A549 (cell line): ENCODE results near the gene UBE2E3. TPM values are rescaled to one million over a fixed set of nuclear protein-coding genes. Genes with fewer than 3 reads are reported as not detected.

Experiments
- ATAC-seq, 2 experiments: fragments of 200-7000 bp in 1 of 2; fragments of >200 bp in 1 of 2; cut with Nextera tagmentation in 1 of 2; cut with Tn5 transposase in 1 of 2; 3 replicates each; pipeline versions ENCODE4 v1.8.0 to v1.9.1; 2018 to 2020; ENCODE audit warnings: mild to moderate bottlenecking in 1 of 2, moderate library complexity in 1 of 2
- CTCF ChIA-PET: fragments of 300-600 bp; sonication (Branson Sonifier 250); formaldehyde crosslinking; extraction: SDS; loops from one replicate; lab custom pipeline; 2021; ENCODE audit warnings: antibody characterized with exemption, inconsistent platforms; lab: Yijun Ruan, JAX
- POLR2A ChIA-PET: fragments of 350-600 bp; formaldehyde crosslinking; extraction: SDS; loops from one replicate; lab custom pipeline; 2021; ENCODE audit warnings: antibody characterized with exemption, inconsistent platforms; lab: Yijun Ruan, JAX
- DNase-seq, 2 experiments: peaks; one replicate each; pipeline versions ENCODE4 v3.0.0 to v3.0.0-alpha.2; 2011 to 2016; ENCODE audit warnings: low read depth in 1 of 2, low spot score in 1 of 2
- FAIRE-seq: peaks from 2 replicates; lab custom pipeline; 2011; peaks lifted over from hg19 to GRCh38; lab: Jason Lieb, UNC
- H3K27ac ChIP-seq, 2 experiments: fragments of >200 bp; sonication (Bioruptor Twin); formaldehyde crosslinking; 3 replicates each; pipeline ENCODE4 v1.5.1; 2016 to 2017
- H3K4me1 ChIP-seq: fragments of >200 bp; sonication (Bioruptor Twin); formaldehyde crosslinking; 3 replicates; pipeline ENCODE4 v1.6.1; 2016
- H3K4me2 ChIP-seq: fragments of >200 bp; sonication (Bioruptor Twin); formaldehyde crosslinking; 3 replicates; pipeline ENCODE4 v1.6.1; 2016
- H3K4me3 ChIP-seq: fragments of >200 bp; sonication (Bioruptor Twin); formaldehyde crosslinking; 3 replicates; pipeline ENCODE4 v1.5.1; 2016
- H3K9me3 ChIP-seq: fragments of >200 bp; sonication (Bioruptor Twin); formaldehyde crosslinking; 3 replicates; pipeline ENCODE4 v1.6.1; 2016
- ATOH8 ChIP-seq: fragments of 250-450 bp; sonication (Bioruptor Pico); IDR thresholded peaks from 2 replicates; pipeline ENCODE4 v1.5.0; 2020; ENCODE audit warnings: low read depth, mild to moderate bottlenecking, moderate library complexity
- CTCF ChIP-seq: fragments of >200 bp; sonication (Bioruptor Twin); formaldehyde crosslinking; IDR thresholded peaks from 3 replicates; pipeline ENCODE4 v1.5.1; 2016
- ESRRA ChIP-seq: fragments of 150-350 bp; IDR thresholded peaks from 2 replicates; pipeline ENCODE4 v1.6.1; 2014; ENCODE audit warnings: mild to moderate bottlenecking, low read length, borderline replicate concordance
- FOSL2 ChIP-seq, 2 experiments: fragments of 450-650 bp in 1 of 2; fragments of >200 bp in 1 of 2; sonication (Bioruptor Twin) in 1 of 2; formaldehyde crosslinking; IDR thresholded peaks; 2 replicates each; pipeline versions ENCODE4 v1.5.0 to v1.6.1; 2016 to 2020; ENCODE audit warnings: mild to moderate bottlenecking in 1 of 2, moderate library complexity in 1 of 2
- FOXS1 ChIP-seq: fragments of 250-450 bp; sonication (Bioruptor Pico); IDR thresholded peaks from 2 replicates; pipeline ENCODE4 v1.5.0; 2020; ENCODE audit warnings: mild to moderate bottlenecking, moderate library complexity
- GATA3 ChIP-seq: IDR thresholded peaks from 2 replicates; pipeline ENCODE4 v1.6.1; 2012; ENCODE audit warnings: borderline replicate concordance
- HOXA7 ChIP-seq: fragments of 250-450 bp; sonication (Bioruptor Pico); IDR thresholded peaks from 2 replicates; pipeline ENCODE4 v1.5.0; 2020; ENCODE audit warnings: mild to moderate bottlenecking, moderate library complexity
- JUNB ChIP-seq: fragments of >200 bp; sonication (Bioruptor Twin); formaldehyde crosslinking; IDR thresholded peaks from 2 replicates; pipeline ENCODE4 v1.6.1; 2016
- KDM1A ChIP-seq: fragments of 200-600 bp; sonication (generic); IDR thresholded peaks from 2 replicates; pipeline ENCODE4 v1.6.1; 2016; ENCODE audit warnings: low read depth, mild to moderate bottlenecking
- KDM5A ChIP-seq: fragments of 200-600 bp; sonication (generic); IDR thresholded peaks from 2 replicates; pipeline ENCODE4 v1.6.1; 2016; ENCODE audit warnings: antibody characterized with exemption, mild to moderate bottlenecking
- MAX ChIP-seq: IDR thresholded peaks from 2 replicates; pipeline ENCODE4 v1.6.1; 2012
- MAZ ChIP-seq: fragments of 150-350 bp; IDR thresholded peaks from 2 replicates; pipeline ENCODE4 v1.6.1; 2014; ENCODE audit warnings: antibody characterized with exemption, low read depth, low read length, borderline replicate concordance
- MYC ChIP-seq: IDR thresholded peaks from 2 replicates; pipeline ENCODE4 v1.6.1; 2012; ENCODE audit warnings: mild to moderate bottlenecking, inconsistent platforms, low read length, improper control_type of control experiment, borderline replicate concordance
- NFE2L2 ChIP-seq: fragments of 150-350 bp; conservative IDR thresholded peaks from 2 replicates; pipeline ENCODE4 v1.6.1; 2014; ENCODE audit warnings: low read length
- NPAS2 ChIP-seq: fragments of 250-450 bp; sonication (Bioruptor Pico); IDR thresholded peaks from 2 replicates; pipeline ENCODE4 v1.8.0; 2022; ENCODE audit warnings: mild to moderate bottlenecking, moderate library complexity, borderline replicate concordance
- PBX3 ChIP-seq: IDR thresholded peaks from 2 replicates; pipeline ENCODE4 v1.6.1; 2012
- RAD21 ChIP-seq, 2 experiments: fragments of >200 bp in 1 of 2; sonication (Bioruptor Twin) in 1 of 2; formaldehyde crosslinking in 1 of 2; IDR thresholded peaks in 1 of 2; conservative IDR thresholded peaks in 1 of 2; 2 replicates in 1 of 2; 3 replicates in 1 of 2; pipeline ENCODE4 v1.6.1; 2012 to 2018; ENCODE audit warnings: inconsistent platforms in 1 of 2
- RARB ChIP-seq: fragments of 250-450 bp; sonication (Bioruptor Pico); IDR thresholded peaks from 2 replicates; pipeline ENCODE4 v1.8.0; 2021; ENCODE audit warnings: mild to moderate bottlenecking, moderate library complexity
- REST ChIP-seq: fragments of 200-600 bp; sonication (generic); IDR thresholded peaks from 2 replicates; pipeline ENCODE4 v1.6.1; 2016; ENCODE audit warnings: antibody characterized with exemption, mild to moderate bottlenecking, moderate library complexity
- RFX5 ChIP-seq: fragments of 450-650 bp; IDR thresholded peaks from 2 replicates; pipeline ENCODE4 v1.7.1; 2014; ENCODE audit warnings: antibody characterized with exemption, mild to moderate bottlenecking, moderate library complexity
- RNF2 ChIP-seq: fragments of 200-600 bp; sonication (generic); IDR thresholded peaks from 2 replicates; pipeline ENCODE4 v1.6.1; 2016; ENCODE audit warnings: low read depth, mild to moderate bottlenecking, antibody characterized with exemption, moderate library complexity, borderline replicate concordance
- SMC3 ChIP-seq: fragments of >200 bp; sonication (Bioruptor Twin); formaldehyde crosslinking; IDR thresholded peaks from 3 replicates; pipeline ENCODE4 v1.6.1; 2018; ENCODE audit warnings: inconsistent platforms
- TP53 ChIP-seq: fragments of 250-450 bp; sonication (Bioruptor Pico); IDR thresholded peaks from 2 replicates; pipeline ENCODE4 v1.5.0; 2021; ENCODE audit warnings: mild to moderate bottlenecking, moderate library complexity
- ZC3H11A ChIP-seq: fragments of 450-650 bp; IDR thresholded peaks from 2 replicates; pipeline ENCODE4 v1.6.1; 2014; ENCODE audit warnings: antibody characterized with exemption, mild to moderate bottlenecking
- ZSCAN20 ChIP-seq: fragments of 250-450 bp; sonication (Bioruptor Pico); IDR thresholded peaks from 2 replicates; pipeline ENCODE4 v1.8.0; 2022; ENCODE audit warnings: mild to moderate bottlenecking, moderate library complexity
- WGBS: methylation state at CpG from one replicate; pipeline ENCODE4 v1.1.6; 2017; ENCODE audit errors: missing lambda C conversion rate; 5-methylcytosine and 5-hydroxymethylcytosine counted together
- polyA plus RNA-seq, 4 experiments: library from polyadenylated mRNA; depleted of rRNA in 3 of 4; stranded (reverse); fragments of >200 nt; fragmentation: RNase III in 1 of 4; extraction: RNeasy Plus Mini Kit Qiagen cat#74134 plus additional on column Dnase treatment in 1 of 4; gene quantifications; 2 replicates in 3 of 4; 3 replicates in 1 of 4; pipeline ENCODE4 v1.2.3, GENCODE V29; 2011 to 2017

Gene UBE2E3
- polyA plus RNA-seq, 2 of the 4 experiments (the other 2 are of a cell fraction): 54.0 to 70.6 TPM

- DNase-seq (peak; percentile 7 to 65), ATAC-seq (peak; percentile 90 to 92), FAIRE-seq (no peak)
- no peak for TF ChIP-seq NPAS2
- peak; percentile 83; the same call in 1 of the 2 replicates for TF ChIP-seq RARB
- TF ChIP-seq ZSCAN20 (CRISPR knock-in tag): no peak
- TF ChIP-seq FOSL2 (IDR thresholded peaks at IDR 0.05): peak; percentile 62; the same call in 1 of the 2 replicates
- peak; percentile 81 for TF ChIP-seq FOSL2 (CRISPR knock-in tag; IDR thresholded peaks at IDR 0.05)
- peak in 1 of 2 experiments; percentile 20; a peak in 1 of 5 replicates for TF ChIP-seq RAD21 (conservative IDR thresholded peaks at IDR 0.05 in 1 of 2, IDR thresholded peaks at IDR 0.05 in 1 of 2)
- peak; percentile 73 for TF ChIP-seq JUNB
- TF ChIP-seq KDM1A: no peak
- TF ChIP-seq GATA3: peak; percentile 57; the same call in 1 of the 2 replicates
- peak; percentile 51; the same call in 1 of the 2 replicates for TF ChIP-seq MAX
- TF ChIP-seq PBX3: no peak
- Histone ChIP-seq H3K9me3 (no peaks in the 10 kb centered on the region), H3K4me3 (no peak overlapping the region), H3K4me2 (peak overlapping the region; percentile 47), H3K27ac (peak overlapping the region; percentile 46 to 71; a peak in 5 of 6 replicates), H3K4me1 (peaks cover 25% of the 10 kb centered on the region)
- WGBS: 38% methylated on average over 2 of the region's 2 CpGs
- POLR2A ChIA-PET: no interaction called here
- CTCF ChIA-PET: interaction anchor here (0.6 to 1.5 kb wide), 2 partner anchors 17 to 361 kb away, joined by 3 read pairs; no protein-coding TSS in a partner anchor
Observed at GRCh38 chr2:181106789-181107627, 126.6 kb downstream of the UBE2E3 start.

- TF ChIP-seq ZC3H11A (no peak), MAX (no peak), NPAS2 (no peak), RFX5 (no peak), MAZ (no peak), NFE2L2 (no peak), KDM5A (no peak), ESRRA (no peak), MYC (no peak), TP53 (CRISPR knock-in tag) (no peak), HOXA7 (CRISPR knock-in tag) (no peak)
- ChIA-PET POLR2A (no interaction called here), CTCF (interaction anchor here (1.5 kb wide), 1 partner anchor 17 kb away, joined by 3 read pairs; no protein-coding TSS in a partner anchor)
- Histone ChIP-seq H3K4me1 (peaks cover 25% of the 10 kb centered on the region), H3K4me3 (no peak overlapping the region), H3K27ac (peak overlapping the region; percentile 46 to 71; a peak in 4 of 6 replicates), H3K4me2 (peak overlapping the region; percentile 47; the same call in 2 of the 3 replicates), H3K9me3 (no peaks in the 10 kb centered on the region)
- no peak for ATAC-seq
- no peak for DNase-seq
- WGBS: 53% methylated on average over 1 of the region's 1 CpG
- FAIRE-seq: no peak
Observed at GRCh38 chr2:181107628-181107945, 127.2 kb downstream of the UBE2E3 start.

- POLR2A ChIA-PET: no interaction called here
- H3K9me3 ChIP-seq: no peaks in the 10 kb centered on the region
- H3K27ac ChIP-seq: no peak overlapping the region
- CTCF ChIA-PET: interaction anchor here (0.7 to 2.2 kb wide), 4 partner anchors 19 to 605 kb away, joined by 3 to 8 read pairs (median 3); partner anchors contain the start of gene ITGA4
- ATAC-seq: no peak
- no peak for DNase-seq
- no peak for FAIRE-seq
- H3K4me1 ChIP-seq: peaks cover 18% of the 10 kb centered on the region
- H3K4me2 ChIP-seq: no peak overlapping the region
- WGBS: 79% methylated on average over 2 of the region's 2 CpGs
- no peak overlapping the region for H3K4me3 ChIP-seq
- TF ChIP-seq FOXS1 (CRISPR knock-in tag): no peak
- no peak for TF ChIP-seq SMC3
- no peak for TF ChIP-seq REST
- TF ChIP-seq CTCF: no peak
- no peak for TF ChIP-seq RNF2
- no peak for TF ChIP-seq ATOH8 (CRISPR knock-in tag)
- no peak for TF ChIP-seq NPAS2
Observed at GRCh38 chr2:181111059-181111458, 130.7 kb downstream of the UBE2E3 start.
